Posterior vena cava (tissue), 2 donors: Measurements from ENCODE around the gene ATG4C. TPM values are rescaled to one million over a fixed set of nuclear protein-coding genes. Genes with fewer than 3 reads are reported as not detected.
"Not testable (repeated sequence)": the region's sequence is repeated elsewhere in the genome, so short reads cannot be mapped to it uniquely, and the experiment has no call there.

ENCODE experiments used
- DNase-seq: peaks from one replicate; pipeline ENCODE4 v3.0.0-alpha.2; 2020; ENCODE audit warnings: low spot score
- intact Hi-C, 2 donors: fragments of 100-400 bp; cut with DNase I; formaldehyde crosslinking; loops; one replicate each; pipeline versions ENCODE4 v1.14.1 to v1.14.2; 2022 to 2023
- total RNA-seq, 2 donors: library from RNA; stranded (reverse); fragmentation: NEBNext Ultra II Directional; extraction: Animal tissue kit (Norgen Biotek cat#: 25700); gene quantifications; one replicate each; pipeline ENCODE4 v1.2.1, GENCODE V29; 2021
- donor health status: DM: yes; HTN: yes; CAD: no.
- donor health status: DM: yes; HTN: yes; CAD: no.

Gene ATG4C
- total RNA-seq, 2 donors from 2014 or later, result 10.5 to 14.5 TPM

- intact Hi-C loops, result no loop called here
- DNase-seq, result no peak
These were observed 11.2 kb upstream of the ATG4C start for GRCh38 chr1:62772607-62773295.

GRCh38 chr1:62774006-62774405 is 9.9 kb upstream of the ATG4C start:
- intact Hi-C loops, result no loop called here
- DNase-seq, result no peak

- DNase-seq, result no peak
These were observed 8.8 kb upstream of the ATG4C start for GRCh38 chr1:62774971-62775595.

GRCh38 chr1:62778208-62778607 is 5.7 kb upstream of the ATG4C start:
- DNase-seq, result no peak

More at GRCh38 chr1:62774971-62775595, 8.8 kb upstream of the ATG4C start:
- intact Hi-C loops, result no loop called here

GRCh38 chr1:62781841-62782543 is 1.9 kb upstream of the ATG4C start:
- intact Hi-C loops, result no loop called here

More at GRCh38 chr1:62778208-62778607, 5.7 kb upstream of the ATG4C start:
- intact Hi-C loops, result no loop called here

GRCh38 chr1:62782544-62783212 is 1.3 kb upstream of the ATG4C start:
- intact Hi-C loops, DNase-seq: not testable (repeated sequence)

More at GRCh38 chr1:62781841-62782543, 1.9 kb upstream of the ATG4C start:
- DNase-seq, result no peak

- no peak for DNase-seq
- intact Hi-C loops, result no loop called here
These were observed 805 bp downstream of the ATG4C start for GRCh38 chr1:62784509-62785365.

- intact Hi-C loops, result no loop called here
- DNase-seq, result no peak
These were observed 6.8 kb downstream of the ATG4C start for GRCh38 chr1:62790716-62791115.

GRCh38 chr1:62794053-62794452 is 10.1 kb downstream of the ATG4C start:
- intact Hi-C loops, result loop anchor here in 1 of 2 donors (2.0 kb wide), 1 partner anchor 45 kb away; no protein-coding TSS in a partner anchor
- DNase-seq, result no peak

- DNase-seq, result no peak
- intact Hi-C loops, result no loop called here
These were observed 12.3 kb downstream of the ATG4C start for GRCh38 chr1:62796221-62796620.

- intact Hi-C loops, result no loop called here
- no peak for DNase-seq
These were observed 15.8 kb downstream of the ATG4C start for GRCh38 chr1:62799688-62800087.

GRCh38 chr1:62800281-62800680 is 16.3 kb downstream of the ATG4C start:
- no peak for DNase-seq
- intact Hi-C loops, result no loop called here

- intact Hi-C loops, result no loop called here
- DNase-seq, result no peak
These were observed 16.9 kb downstream of the ATG4C start for GRCh38 chr1:62800825-62801306.

- intact Hi-C loops, result no loop called here
- no peak for DNase-seq
These were observed 25.9 kb downstream of the ATG4C start for GRCh38 chr1:62809788-62810187.

- intact Hi-C loops, result no loop called here
- DNase-seq, result no peak
These were observed 26.7 kb downstream of the ATG4C start for GRCh38 chr1:62810420-62811274.

GRCh38 chr1:62823556-62823955 is 39.6 kb downstream of the ATG4C start:
- intact Hi-C loops, result no loop called here

GRCh38 chr1:62826901-62827300 is 43.0 kb downstream of the ATG4C start:
- no peak for DNase-seq
- intact Hi-C loops, result no loop called here

More at GRCh38 chr1:62823556-62823955, 39.6 kb downstream of the ATG4C start:
- DNase-seq, result no peak

- DNase-seq, intact Hi-C loops: not testable (repeated sequence)
These were observed 43.9 kb downstream of the ATG4C start for GRCh38 chr1:62827786-62828185.
